ENCODE data around the gene ATL2.
A peak's percentile ranks its signal among the peaks of the same experiment; 100 is the strongest.

DNA sequence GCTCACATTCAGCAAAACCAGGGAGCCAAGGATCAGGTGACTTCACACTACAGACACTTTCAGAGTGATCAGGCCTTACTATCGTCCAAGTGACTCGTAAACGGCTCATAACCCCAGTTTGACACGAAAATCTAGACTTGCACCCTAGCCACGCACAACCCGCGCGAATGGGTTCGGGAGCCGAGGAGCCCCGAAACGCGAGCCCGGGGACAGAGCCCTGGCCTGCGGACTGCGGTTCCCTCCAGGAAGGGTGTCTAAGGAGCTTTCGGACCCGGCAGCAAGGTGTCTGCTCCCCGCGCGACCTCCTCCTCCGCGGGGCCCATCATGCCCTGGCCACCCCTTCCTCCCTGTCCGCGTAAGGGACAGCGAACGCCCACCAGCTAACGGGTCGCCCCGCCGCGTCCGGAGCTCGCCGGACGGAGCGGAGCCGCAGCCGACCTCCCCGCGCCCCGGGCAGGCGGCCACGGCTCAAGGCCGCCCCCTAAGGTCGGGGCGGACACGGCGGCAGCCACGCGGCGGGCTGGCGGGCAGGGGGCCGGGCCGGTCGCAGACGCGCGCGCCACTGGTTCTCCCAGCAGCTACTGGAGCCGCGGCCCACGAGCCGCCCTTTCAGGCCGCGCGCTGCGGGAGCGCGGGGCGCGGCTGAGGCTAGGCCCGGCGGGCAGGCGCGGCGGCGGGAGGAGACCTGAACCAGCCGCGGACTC is 575 bp downstream of the ATL2 start:
- TF ChIP-seq, protein P1, sequence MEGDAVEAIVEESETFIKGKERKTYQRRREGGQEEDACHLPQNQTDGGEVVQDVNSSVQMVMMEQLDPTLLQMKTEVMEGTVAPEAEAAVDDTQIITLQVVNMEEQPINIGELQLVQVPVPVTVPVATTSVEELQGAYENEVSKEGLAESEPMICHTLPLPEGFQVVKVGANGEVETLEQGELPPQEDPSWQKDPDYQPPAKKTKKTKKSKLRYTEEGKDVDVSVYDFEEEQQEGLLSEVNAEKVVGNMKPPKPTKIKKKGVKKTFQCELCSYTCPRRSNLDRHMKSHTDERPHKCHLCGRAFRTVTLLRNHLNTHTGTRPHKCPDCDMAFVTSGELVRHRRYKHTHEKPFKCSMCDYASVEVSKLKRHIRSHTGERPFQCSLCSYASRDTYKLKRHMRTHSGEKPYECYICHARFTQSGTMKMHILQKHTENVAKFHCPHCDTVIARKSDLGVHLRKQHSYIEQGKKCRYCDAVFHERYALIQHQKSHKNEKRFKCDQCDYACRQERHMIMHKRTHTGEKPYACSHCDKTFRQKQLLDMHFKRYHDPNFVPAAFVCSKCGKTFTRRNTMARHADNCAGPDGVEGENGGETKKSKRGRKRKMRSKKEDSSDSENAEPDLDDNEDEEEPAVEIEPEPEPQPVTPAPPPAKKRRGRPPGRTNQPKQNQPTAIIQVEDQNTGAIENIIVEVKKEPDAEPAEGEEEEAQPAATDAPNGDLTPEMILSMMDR (IDR thresholded peaks at IDR 0.05; ENCODE audit: extremely low read depth in 1 of 2, insufficient read depth in 1 of 2, low read depth in 1 of 2, low read length in 2 of 2) = peak; percentile 49 to 66
- TF ChIP-seq POLR2A (IDR thresholded peaks at IDR 0.05; ENCODE audit: low read depth, low read length) (no peak), EZH2 (IDR thresholded peaks at IDR 0.05; ENCODE audit: borderline replicate concordance, low read depth, low read length, severe bottlenecking) (no peak), JUN (IDR thresholded peaks at IDR 0.05; ENCODE audit: borderline replicate concordance, insufficient read depth, insufficient read length, low read depth) (no peak), GATA2 (IDR thresholded peaks at IDR 0.05; ENCODE audit: insufficient read depth, insufficient read length, low read depth, low read length) (no peak), POLR2AphosphoS5 (IDR thresholded peaks at IDR 0.05; ENCODE audit: insufficient read depth, low read depth, low read length) (peak; percentile 10), MAX (IDR thresholded peaks at IDR 0.05; ENCODE audit: insufficient read depth, insufficient read length) (no peak), MYC (IDR thresholded peaks at IDR 0.05; ENCODE audit: low read depth, low read length) (peak; percentile 61)
